ENCODE measurements around the gene PON3.

The PON3 gene

DNA sequence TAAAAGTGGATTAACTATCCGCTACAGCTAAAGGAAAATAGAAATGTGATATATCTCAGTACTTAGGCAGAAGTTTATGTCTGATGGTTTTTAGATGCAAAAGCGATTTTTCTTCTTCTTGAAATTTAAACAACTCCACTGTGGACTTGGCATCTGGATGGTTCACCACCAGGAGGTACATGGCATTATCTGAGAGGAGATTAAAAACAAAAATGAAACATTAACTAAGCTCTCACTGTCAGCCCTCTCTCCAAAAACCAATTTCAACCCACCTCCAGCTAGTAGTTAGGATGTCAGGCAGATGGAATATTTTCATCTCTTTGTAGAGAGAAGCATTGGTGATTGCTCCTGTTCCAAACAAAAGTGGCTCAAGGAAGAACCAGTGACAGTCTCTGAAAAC lies 84.8 kb downstream of the PON3 start:
- in situ Hi-C loops (cut with HindIII; ENCODE audit: low sequenced_read_pairs), result no loop called here

DNA sequence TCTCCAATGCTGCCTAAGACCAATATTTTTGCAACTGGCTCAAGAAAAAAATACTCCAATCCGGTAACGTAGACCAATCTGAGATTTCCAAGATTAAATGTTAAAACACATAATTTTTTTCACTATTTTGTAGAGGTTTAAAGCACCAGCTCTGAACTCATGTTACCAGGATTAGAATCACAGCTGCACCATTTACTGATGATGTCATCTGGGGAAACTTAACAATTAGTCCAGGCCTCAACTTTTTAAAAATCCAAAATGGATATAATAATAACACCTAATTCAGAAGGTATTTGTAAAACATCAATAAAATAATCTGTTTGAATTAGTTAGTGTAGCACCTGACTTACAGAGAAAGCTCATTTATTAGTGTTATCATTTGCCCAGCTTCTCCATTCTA lies 86.2 kb downstream of the PON3 start:
- in situ Hi-C loops (cut with HindIII; ENCODE audit: low sequenced_read_pairs), result no loop called here
